ENCODE data around the gene SOAT2. TPM values are rescaled to one million over a fixed set of nuclear protein-coding genes. Genes with fewer than 3 reads are reported as not detected.

The SOAT2 gene
- total RNA-seq, 1 experiment from 2014 or later, result not detected

GRCh38 chr12:53105256-53105655 is 2.0 kb downstream of the SOAT2 start:
- Histone ChIP-seq H4K8ac (replicated peaks; ENCODE audit: insufficient read length, low read depth, low read length) (no peak overlapping the region), H2BK12ac (ENCODE audit: insufficient read length, low read depth, low read length) (no peak overlapping the region), H3K79me1 (ENCODE audit: insufficient read depth, low read depth, low read length, poor library complexity, severe bottlenecking) (no peaks in the 10 kb centered on the region), H3K9ac (ENCODE audit: extremely low read depth, insufficient read length, low read length) (no peak overlapping the region), H3K23ac (ENCODE audit: insufficient read length, low read depth, low read length) (no peak overlapping the region), H3K14ac (ENCODE audit: insufficient read depth, low read length) (no peak overlapping the region), H2AFZ (ENCODE audit: low read length) (no peak overlapping the region), H3K4ac (ENCODE audit: low read depth, low read length) (no peak overlapping the region), H2BK5ac (ENCODE audit: insufficient read length, low read length) (no peak overlapping the region), H3K18ac (ENCODE audit: insufficient read length, low read depth, low read length) (no peak overlapping the region), H3K23me2 (ENCODE audit: insufficient read length, low read depth, low read length, poor library complexity, severe bottlenecking) (no peaks in the 10 kb centered on the region), H3K9me3 (ENCODE audit: control insufficient read depth, low read depth, low read length) (no peaks in the 10 kb centered on the region), H2BK20ac (ENCODE audit: low read depth, low read length, poor library complexity, severe bottlenecking) (no peak overlapping the region), H3K56ac (ENCODE audit: insufficient read length, low read depth, low read length) (no peak overlapping the region), H3K27ac (ENCODE audit: insufficient read length, low read depth, low read length) (no peak overlapping the region), H4K5ac (ENCODE audit: insufficient read length, low read depth, low read length) (no peak overlapping the region), H3K4me2 (ENCODE audit: insufficient read depth, insufficient read length, low read length) (no peak overlapping the region), H3K27me3 (ENCODE audit: insufficient read depth, low read length) (no peaks in the 10 kb centered on the region), H2BK15ac (ENCODE audit: low read depth, low read length) (no peak overlapping the region), H3T11ph (ENCODE audit: low read length) (no peak overlapping the region), H3K4me1 (ENCODE audit: insufficient read depth, low read length) (peaks cover 2% of the 10 kb centered on the region; the same call in 1 of the 2 replicates), H4K20me1 (ENCODE audit: control insufficient read depth, insufficient read depth, insufficient read length) (no peaks in the 10 kb centered on the region), H4K91ac (ENCODE audit: insufficient read length, low read depth, low read length) (no peak overlapping the region), H2BK120ac (ENCODE audit: low read depth, low read length, poor library complexity, severe bottlenecking) (no peak overlapping the region), H2AK5ac (ENCODE audit: insufficient read length, low read length) (no peak overlapping the region), H3K79me2 (ENCODE audit: insufficient read depth, low read length) (no peaks in the 10 kb centered on the region)
- H3K4me1 Mint-ChIP-seq, result peaks cover 8 to 16% of the 10 kb centered on the region in 2 experiments
- DNase-seq, result no peak
- H3K36me3 Mint-ChIP-seq (ENCODE audit: insufficient read depth in 1 of 3, low read depth in 3 of 3), result peaks cover 0 to 4% (median 2%) of the 10 kb centered on the region in 3 experiments; a peak in 2 of 7 replicates
- no peak for TF ChIP-seq CTCF (conservative IDR thresholded peaks at IDR 0.05)
- H3K27ac Mint-ChIP-seq, result no peak overlapping the region; a peak in 1 of 7 replicates
- peaks cover 3 to 7% of the 10 kb centered on the region in 2 experiments; a peak in 4 of 5 replicates for H3K9me3 Mint-ChIP-seq
- no CpG with 5 or more reads among the region's 8 CpGs for WGBS (ENCODE audit: extremely low coverage, insufficient read length, low lambda C conversion rate)
- H3K27me3 Mint-ChIP-seq (ENCODE audit: low read depth), result peaks cover 24% of the 10 kb centered on the region
- H3K4me3 Mint-ChIP-seq, result no peak overlapping the region

Measured in H9 (cell line).